Upper lobe of left lung (tissue), 4 donors: ENCODE results near the gene XPNPEP2.

Experiments used
- CTCF ChIP-seq, 6 experiments: fragments of 450-650 bp in 4 of 6; fragments of 200-600 bp in 2 of 6; sonication (generic) in 2 of 6; IDR thresholded peaks; one replicate each; pipeline ENCODE4 v1.5.1; 2016 to 2019; ENCODE audit warnings: antibody characterized with exemption in 6 of 6
- EP300 ChIP-seq, 4 donors: sonication (generic); formaldehyde crosslinking; IDR thresholded peaks; one replicate each; pipeline ENCODE4 v1.5.1; 2017; ENCODE audit warnings: antibody characterized with exemption in 4 of 4, control low read depth in 2 of 4

GRCh38 chrX:129780441-129781105, 41.8 kb downstream of the XPNPEP2 start:
- TF ChIP-seq EP300 (IDR thresholded peaks at IDR 0.05) (no peak), CTCF (IDR thresholded peaks at IDR 0.05) (no peak)
